ENCODE measurements around the gene TDRD10.

DNA sequence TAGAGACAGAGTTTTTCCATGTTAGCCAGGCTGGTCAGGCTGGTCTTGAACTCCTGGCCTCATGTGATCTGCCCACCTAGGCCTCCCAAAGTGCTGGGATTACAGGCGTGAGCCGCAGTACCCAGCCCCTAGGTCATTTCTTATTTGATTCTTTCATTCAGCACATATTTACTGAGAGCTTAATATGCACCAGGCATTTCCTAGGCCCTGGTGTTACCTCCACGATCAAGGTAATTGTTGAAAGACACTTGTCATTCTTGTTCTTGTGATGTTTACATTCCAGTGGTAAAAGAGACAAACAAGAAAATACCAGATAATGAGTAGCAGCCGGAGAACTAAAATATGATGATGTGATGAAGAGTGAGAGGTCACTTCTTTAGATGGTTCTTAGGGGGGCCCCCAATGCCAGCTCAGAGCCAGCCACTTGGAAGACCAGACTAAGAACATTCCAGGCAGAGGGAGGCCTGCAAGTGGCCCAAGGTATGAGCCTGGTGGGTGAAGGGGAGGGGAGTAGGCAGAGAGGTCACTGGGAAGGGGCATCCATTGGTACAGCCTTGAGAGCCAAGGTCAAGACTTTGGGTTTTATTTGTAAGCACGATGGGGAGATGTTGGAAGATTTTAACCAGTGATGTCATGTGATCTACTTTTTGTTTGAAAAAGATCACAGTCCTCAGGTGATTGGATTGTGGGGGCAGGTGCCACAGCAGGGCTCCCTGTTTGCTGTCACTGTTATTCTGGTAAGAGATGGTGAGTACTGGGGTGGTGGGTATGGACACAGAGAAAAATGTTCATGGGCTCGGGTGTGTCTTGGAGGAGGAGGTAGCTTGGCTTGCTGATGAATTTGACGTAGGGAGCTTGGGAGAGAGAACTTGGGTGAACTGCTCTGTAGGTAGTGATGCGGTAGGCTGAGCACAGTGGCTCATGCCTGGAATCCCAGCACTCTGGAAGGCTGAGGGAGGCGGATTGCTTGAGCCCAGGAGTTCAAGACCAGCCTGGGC, 37.8 kb downstream of the TDRD10 start:
- TF ChIP-seq, protein P1, sequence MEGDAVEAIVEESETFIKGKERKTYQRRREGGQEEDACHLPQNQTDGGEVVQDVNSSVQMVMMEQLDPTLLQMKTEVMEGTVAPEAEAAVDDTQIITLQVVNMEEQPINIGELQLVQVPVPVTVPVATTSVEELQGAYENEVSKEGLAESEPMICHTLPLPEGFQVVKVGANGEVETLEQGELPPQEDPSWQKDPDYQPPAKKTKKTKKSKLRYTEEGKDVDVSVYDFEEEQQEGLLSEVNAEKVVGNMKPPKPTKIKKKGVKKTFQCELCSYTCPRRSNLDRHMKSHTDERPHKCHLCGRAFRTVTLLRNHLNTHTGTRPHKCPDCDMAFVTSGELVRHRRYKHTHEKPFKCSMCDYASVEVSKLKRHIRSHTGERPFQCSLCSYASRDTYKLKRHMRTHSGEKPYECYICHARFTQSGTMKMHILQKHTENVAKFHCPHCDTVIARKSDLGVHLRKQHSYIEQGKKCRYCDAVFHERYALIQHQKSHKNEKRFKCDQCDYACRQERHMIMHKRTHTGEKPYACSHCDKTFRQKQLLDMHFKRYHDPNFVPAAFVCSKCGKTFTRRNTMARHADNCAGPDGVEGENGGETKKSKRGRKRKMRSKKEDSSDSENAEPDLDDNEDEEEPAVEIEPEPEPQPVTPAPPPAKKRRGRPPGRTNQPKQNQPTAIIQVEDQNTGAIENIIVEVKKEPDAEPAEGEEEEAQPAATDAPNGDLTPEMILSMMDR (IDR thresholded peaks at IDR 0.05; ENCODE audit: borderline replicate concordance, extremely low read depth, low read length, poor library complexity, severe bottlenecking), result no peak
- TF ChIP-seq EZH2 (IDR thresholded peaks at IDR 0.05; ENCODE audit: borderline replicate concordance, low read depth, low read length, severe bottlenecking), result no peak
